ENCODE data around the gene SDK1. TPM values are rescaled to one million over a fixed set of nuclear protein-coding genes. Genes with fewer than 3 reads are reported as not detected.

The SDK1 gene
- total RNA-seq, 1 experiment from 2014 or later, result 7.1 TPM

- no peaks in the 10 kb centered on the region for H3K4me1 Mint-ChIP-seq (ENCODE audit: low read depth, unreplicated experiment)
- no peaks in the 10 kb centered on the region for H3K36me3 Mint-ChIP-seq (ENCODE audit: insufficient read depth, unreplicated experiment)
- TF ChIP-seq CTCF (IDR thresholded peaks at IDR 0.05; ENCODE audit: insufficient read depth in 1 of 2, low read depth in 1 of 2, low read length in 1 of 2, severe bottlenecking in 1 of 2, unreplicated experiment in 1 of 2), result no peak
- ChIA-PET POLR2A (no interaction called here), CTCF (no interaction called here)
- Histone ChIP-seq H3K9me3 (no peaks in the 10 kb centered on the region), H3K4me3 (ENCODE audit: low read depth, low read length) (no peak overlapping the region), H3K36me3 (ENCODE audit: control insufficient read depth, insufficient read depth, low read length) (no peaks in the 10 kb centered on the region), H3K27me3 (replicated peaks; ENCODE audit: control insufficient read depth, insufficient read depth, low read length) (no peaks in the 10 kb centered on the region), H3K4me1 (no peaks in the 10 kb centered on the region)
- DNase-seq, result no peak
- no peaks in the 10 kb centered on the region for H3K9me3 Mint-ChIP-seq (ENCODE audit: unreplicated experiment)
- H3K27ac Mint-ChIP-seq (ENCODE audit: unreplicated experiment), result no peak overlapping the region
- H3K27me3 Mint-ChIP-seq (ENCODE audit: insufficient read depth, unreplicated experiment), result no peaks in the 10 kb centered on the region
- intact Hi-C loops (cut with micrococcal nuclease; ENCODE audit: unreplicated experiment), result no loop called here
- BruUV-seq (replicated peaks), result no TSS peak
- no peak overlapping the region for H3K4me3 Mint-ChIP-seq (ENCODE audit: unreplicated experiment)
These were observed 565.2 kb downstream of the SDK1 start for GRCh38 chr7:3866277-3866676.

DNA sequence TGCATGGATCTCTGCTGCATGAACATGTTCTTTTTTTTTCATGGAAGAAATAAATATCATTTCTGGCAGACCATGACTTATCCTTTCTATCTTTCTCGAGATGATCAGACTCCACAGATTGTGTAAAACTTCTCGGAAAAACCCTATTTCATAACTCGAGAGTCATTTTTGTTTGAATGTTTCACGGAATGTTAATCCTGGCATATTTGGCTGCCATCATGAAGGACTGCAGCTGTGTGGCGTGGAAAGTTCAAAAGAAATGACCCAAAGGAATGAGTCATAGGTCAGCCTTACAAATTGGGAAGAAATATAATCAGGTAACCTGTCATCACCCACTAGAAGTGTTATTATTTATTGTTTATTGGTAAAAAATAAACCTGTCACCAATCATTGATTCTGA is 566.8 kb downstream of the SDK1 start:
- Mint-ChIP-seq H3K4me1 (ENCODE audit: low read depth, unreplicated experiment) (no peaks in the 10 kb centered on the region), H3K9me3 (ENCODE audit: unreplicated experiment) (peaks cover 6% of the 10 kb centered on the region), H3K27me3 (ENCODE audit: insufficient read depth, unreplicated experiment) (no peaks in the 10 kb centered on the region), H3K27ac (ENCODE audit: unreplicated experiment) (no peak overlapping the region), H3K4me3 (ENCODE audit: unreplicated experiment) (no peak overlapping the region), H3K36me3 (ENCODE audit: insufficient read depth, unreplicated experiment) (no peaks in the 10 kb centered on the region)
- H3K4me3 ChIP-seq (ENCODE audit: low read depth, low read length), result no peak overlapping the region
- no peaks in the 10 kb centered on the region for H3K9me3 ChIP-seq
- no peaks in the 10 kb centered on the region for H3K4me1 ChIP-seq
- DNase-seq, result no peak
- ChIA-PET POLR2A (no interaction called here), CTCF (no interaction called here)
- no peak for TF ChIP-seq CTCF (IDR thresholded peaks at IDR 0.05; ENCODE audit: insufficient read depth in 1 of 2, low read depth in 1 of 2, low read length in 1 of 2, severe bottlenecking in 1 of 2, unreplicated experiment in 1 of 2)
- no TSS peak for BruUV-seq (replicated peaks)
- H3K36me3 ChIP-seq (ENCODE audit: control insufficient read depth, insufficient read depth, low read length), result no peaks in the 10 kb centered on the region
- no peaks in the 10 kb centered on the region for H3K27me3 ChIP-seq (replicated peaks; ENCODE audit: control insufficient read depth, insufficient read depth, low read length)
- intact Hi-C loops (cut with micrococcal nuclease; ENCODE audit: unreplicated experiment), result no loop called here

DNA sequence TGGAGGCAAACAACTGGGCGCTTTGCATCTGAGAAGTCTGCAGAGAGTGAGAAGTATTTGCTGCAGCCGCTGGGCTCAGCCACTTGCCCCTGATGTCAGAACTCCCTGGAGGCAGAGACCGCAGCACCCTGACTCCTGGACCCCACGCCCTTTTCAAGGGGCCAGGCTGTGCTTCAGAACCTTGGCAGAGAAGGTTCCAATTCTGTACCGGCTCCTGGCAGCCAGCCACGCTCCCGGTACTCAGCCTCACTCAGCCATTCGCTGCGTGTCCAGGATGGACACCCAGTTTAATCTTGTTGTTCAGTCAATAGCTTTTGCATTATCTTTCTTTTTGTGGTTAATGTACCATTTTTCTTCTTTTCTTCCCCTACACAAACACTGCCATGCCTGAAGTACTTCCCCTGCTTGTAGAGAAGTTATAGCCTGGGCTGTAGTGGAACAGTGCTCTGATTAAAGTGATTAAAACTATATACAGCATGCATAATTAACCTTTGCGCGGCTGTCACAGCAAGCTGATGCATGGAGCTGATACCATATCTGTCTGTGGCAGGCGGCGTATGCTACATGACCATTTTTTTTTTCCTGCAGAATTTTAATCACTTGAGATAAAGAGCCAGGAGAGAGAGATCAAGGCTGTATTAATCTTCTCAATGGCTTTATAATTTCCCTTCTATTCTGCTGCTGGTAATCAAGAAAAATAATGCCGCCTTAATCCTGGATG is 578.5 kb downstream of the SDK1 start:
- DNase-seq, result no peak
- H3K27me3 Mint-ChIP-seq (ENCODE audit: insufficient read depth, unreplicated experiment), result no peaks in the 10 kb centered on the region
- Histone ChIP-seq H3K36me3 (ENCODE audit: control insufficient read depth, insufficient read depth, low read length) (no peaks in the 10 kb centered on the region), H3K9me3 (no peaks in the 10 kb centered on the region), H3K4me1 (no peaks in the 10 kb centered on the region), H3K27me3 (replicated peaks; ENCODE audit: control insufficient read depth, insufficient read depth, low read length) (no peaks in the 10 kb centered on the region), H3K4me3 (ENCODE audit: low read depth, low read length) (no peak overlapping the region)
- no peaks in the 10 kb centered on the region for H3K4me1 Mint-ChIP-seq (ENCODE audit: low read depth, unreplicated experiment)
- H3K27ac Mint-ChIP-seq (ENCODE audit: unreplicated experiment), result no peak overlapping the region
- ChIA-PET CTCF (no interaction called here), POLR2A (no interaction called here)
- no peak for TF ChIP-seq CTCF (IDR thresholded peaks at IDR 0.05; ENCODE audit: insufficient read depth in 1 of 2, low read depth in 1 of 2, low read length in 1 of 2, severe bottlenecking in 1 of 2, unreplicated experiment in 1 of 2)
- H3K36me3 Mint-ChIP-seq (ENCODE audit: insufficient read depth, unreplicated experiment), result no peaks in the 10 kb centered on the region
- BruUV-seq (replicated peaks), result no TSS peak
- no peak overlapping the region for H3K4me3 Mint-ChIP-seq (ENCODE audit: unreplicated experiment)
- intact Hi-C loops (cut with micrococcal nuclease; ENCODE audit: unreplicated experiment), result no loop called here
- peaks cover 10% of the 10 kb centered on the region for H3K9me3 Mint-ChIP-seq (ENCODE audit: unreplicated experiment)

Data from Caco-2 (cell line).